NCI-H2227 treated with DMSO at 0.1 percent for 48 hours (cell line): ENCODE results near the gene GARIN5A.

Source experiments
- DNase-seq: peaks from one replicate; lab custom pipeline; 2025; lab: John Stamatoyannopoulos, UW

GARIN5A gene

GRCh38 chr19:50433201-50434180 lies 43.2 kb downstream of the GARIN5A start:
- DNase-seq: no peak

- DNase-seq: no peak
Observed at GRCh38 chr19:50432221-50433028, 44.2 kb downstream of the GARIN5A start, which contains the start of gene MYBPC2. Gene MYBPC2, plus strand, starts transcription at chr19:50432892. Its CDS starts 62 bp downstream, at chr19:50432954.

GRCh38 chr19:50431343-50432220 lies 45.1 kb downstream of the GARIN5A start:
- peak; percentile 65 for DNase-seq

- no peak for DNase-seq
Observed at GRCh38 chr19:50430888-50431342, 45.7 kb downstream of the GARIN5A start.

GRCh38 chr19:50428772-50429463 lies 47.7 kb downstream of the GARIN5A start:
- no peak for DNase-seq

GRCh38 chr19:50427997-50428425 lies 48.6 kb downstream of the GARIN5A start:
- peak; percentile 18 for DNase-seq

GRCh38 chr19:50427318-50427925 lies 49.2 kb downstream of the GARIN5A start:
- DNase-seq: no peak

GRCh38 chr19:50425581-50425980 lies 51.1 kb downstream of the GARIN5A start:
- DNase-seq: no peak

- no peak for DNase-seq
Observed at GRCh38 chr19:50423279-50424113, 53.2 kb downstream of the GARIN5A start.

- no peak for DNase-seq
Observed at GRCh38 chr19:50422397-50423278, 54.0 kb downstream of the GARIN5A start.

GRCh38 chr19:50420808-50421207 lies 55.8 kb downstream of the GARIN5A start:
- DNase-seq: no peak

- no peak for DNase-seq
Observed at GRCh38 chr19:50420127-50420526, 56.5 kb downstream of the GARIN5A start.

- DNase-seq: no peak
Observed at GRCh38 chr19:50419580-50420035, 57.0 kb downstream of the GARIN5A start.

- no peak for DNase-seq
Observed at GRCh38 chr19:50419022-50419579, 57.5 kb downstream of the GARIN5A start.

GRCh38 chr19:50418176-50419021 lies 58.2 kb downstream of the GARIN5A start, which contains the start of gene SPIB:
Gene SPIB, plus strand, starts transcription at chr19:50418938. Its CDS starts 25 bp downstream, at chr19:50418963.
- DNase-seq: no peak

GRCh38 chr19:50417111-50418081 lies 59.3 kb downstream of the GARIN5A start:
- DNase-seq: no peak
